H1 (cell line): ENCODE results near the gene RNF8. TPM values are rescaled to one million over a fixed set of nuclear protein-coding genes. Genes with fewer than 3 reads are reported as not detected.

Experiments used
- ASH2L ChIP-seq: fragments of 200-600, 300-600 bp; sonication (generic); IDR thresholded peaks from one replicate; pipeline ENCODE4 v1.7.1; 2017; ENCODE audit warnings: low read length
- ATF2 ChIP-seq: IDR thresholded peaks from 2 replicates; pipeline ENCODE4 v1.6.1; 2012; ENCODE audit warnings: low read length, inconsistent platforms
- CBX8 ChIP-seq: fragments of 300-800, 300-1000 bp; sonication (generic); IDR thresholded peaks from 2 replicates; pipeline ENCODE4 v1.7.1; 2016; ENCODE audit warnings: low read depth, low read length, borderline replicate concordance
- GABPA ChIP-seq: IDR thresholded peaks from 2 replicates; pipeline ENCODE4 v1.6.1; 2011; ENCODE audit warnings: mild to moderate bottlenecking, low read length, moderate library complexity, borderline replicate concordance; ENCODE audit not compliant: insufficient read depth
- HDAC6 ChIP-seq: IDR thresholded peaks from one replicate; pipeline ENCODE4 v1.7.1; 2012; ENCODE audit warnings: low read depth, mild to moderate bottlenecking, inconsistent platforms, low read length, moderate library complexity
- JUN ChIP-seq: IDR thresholded peaks from 2 replicates; pipeline ENCODE4 v1.6.1; 2011; ENCODE audit warnings: low read depth, mild to moderate bottlenecking, improper control_type of control experiment, low read length
- MAX ChIP-seq: IDR thresholded peaks from 2 replicates; pipeline ENCODE4 v1.6.1; 2012; ENCODE audit warnings: inconsistent platforms
- NRF1 ChIP-seq: IDR thresholded peaks from 2 replicates; pipeline ENCODE4 v1.6.1; 2011; ENCODE audit warnings: mild to moderate bottlenecking, low read depth, low read length, improper control_type of control experiment
- PHF8 ChIP-seq: fragments of 200-600 bp; sonication (generic); conservative IDR thresholded peaks from 2 replicates; pipeline ENCODE4 v1.7.1; 2012; ENCODE audit warnings: low read depth, mild to moderate bottlenecking, inconsistent platforms, low read length, moderate library complexity
- POLR2A ChIP-seq, 2 experiments: IDR thresholded peaks; 1 replicate in 1 of 2; 2 replicates in 1 of 2; pipeline ENCODE4 v1.6.1; 2011; ENCODE audit warnings: low read depth in 2 of 2, low read length in 2 of 2, mild to moderate bottlenecking in 2 of 2; ENCODE audit errors: control extremely low read depth in 1 of 2
- POLR2AphosphoS5 ChIP-seq: IDR thresholded peaks from 2 replicates; pipeline ENCODE4 v1.6.1; 2011; ENCODE audit warnings: low read depth, low read length
- RXRA ChIP-seq: IDR thresholded peaks from 2 replicates; pipeline ENCODE4 v1.6.1; 2011; ENCODE audit warnings: low read depth, mild to moderate bottlenecking, low read length, moderate library complexity; ENCODE audit not compliant: insufficient read depth
- SIN3A ChIP-seq, 2 experiments: IDR thresholded peaks in 1 of 2; conservative IDR thresholded peaks in 1 of 2; 2 replicates each; pipeline ENCODE4 v1.6.1; 2011 to 2012; ENCODE audit warnings: low read length in 2 of 2, improper control_type of control experiment in 1 of 2, low read depth in 1 of 2, mild to moderate bottlenecking in 1 of 2
- SP1 ChIP-seq: IDR thresholded peaks from 2 replicates; pipeline ENCODE4 v1.6.1; 2011; ENCODE audit warnings: low read depth, low read length
- TAF1 ChIP-seq: IDR thresholded peaks from 2 replicates; pipeline ENCODE4 v1.6.1; 2011; ENCODE audit warnings: mild to moderate bottlenecking, low read depth, low read length
- polyA plus RNA-seq, 7 experiments: library from polyadenylated mRNA; depleted of rRNA in 3 of 7; stranded (reverse) in 5 of 7; unstranded in 2 of 7; fragments of >200 nt in 5 of 7; fragments of 200-250 nt in 2 of 7; gene quantifications; 1 replicate in 5 of 7; 2 replicates in 1 of 7; 4 replicates in 1 of 7; pipeline versions ENCODE4 v1.2.1 to v1.2.3, GENCODE V29; 2011 to 2013; ENCODE audit warnings: missing spikeins in 2 of 7, mixed read lengths in 2 of 7
- total RNA-seq: library from RNA; stranded (reverse); fragmentation: NEBNext Ultra II Directional; extraction: Animal tissue kit (Norgen Biotek cat#: 25700); gene quantifications from 2 replicates; pipeline ENCODE4 v1.2.1, GENCODE V29; 2021

The RNF8 gene
- total and polyA plus RNA-seq, 2 of the 8 experiments (the other 6 are each of a cell fraction or from before 2014, with no cell fraction given): 20.3 to 44.7 TPM

- no peak for TF ChIP-seq ATF2
- peak; percentile 70 to 85; a peak in 2 of 4 replicates for TF ChIP-seq SIN3A (conservative IDR thresholded peaks at IDR 0.05 in 1 of 2, IDR thresholded peaks at IDR 0.05 in 1 of 2; ENCODE audit: low read depth in 1 of 2, low read length in 2 of 2)
- peak; percentile 60 to 92 for TF ChIP-seq POLR2A (IDR thresholded peaks at IDR 0.05; ENCODE audit: control extremely low read depth in 1 of 2, low read depth in 2 of 2, low read length in 2 of 2)
- peak; percentile 32; the same call in 1 of the 2 replicates for TF ChIP-seq NRF1
- no peak for TF ChIP-seq MAX
- TF ChIP-seq GABPA: 0 out of 2 replicates have a peak, but pooled peaks have one; percentile 34
- no peak for TF ChIP-seq SP1
- TF ChIP-seq TAF1: peak; percentile 95
- peak; percentile 95 for TF ChIP-seq PHF8
- TF ChIP-seq POLR2AphosphoS5: peak; percentile 94
- TF ChIP-seq HDAC6: no peak
- no peak for TF ChIP-seq RXRA
- peak; percentile 99 for TF ChIP-seq ASH2L
- 0 out of 2 replicates have a peak, but pooled peaks have one; percentile 45 for TF ChIP-seq JUN
- TF ChIP-seq CBX8: no peak
Observed at GRCh38 chr6:37432916-37433656, 79.3 kb downstream of the RNF8 start, which contains the start of gene CMTR1 (continued).
